ENCODE data around the gene FKBP5.
A peak's percentile ranks its signal among the peaks of the same experiment; 100 is the strongest.
"Not testable (repeated sequence)": the region's sequence is repeated elsewhere in the genome, so short reads cannot be mapped to it uniquely, and the experiment has no call there.

FKBP5 gene

GRCh38 chr6:35723587-35723986, 34.9 kb upstream of the FKBP5 start:
- no peak for DNase-seq

DNA sequence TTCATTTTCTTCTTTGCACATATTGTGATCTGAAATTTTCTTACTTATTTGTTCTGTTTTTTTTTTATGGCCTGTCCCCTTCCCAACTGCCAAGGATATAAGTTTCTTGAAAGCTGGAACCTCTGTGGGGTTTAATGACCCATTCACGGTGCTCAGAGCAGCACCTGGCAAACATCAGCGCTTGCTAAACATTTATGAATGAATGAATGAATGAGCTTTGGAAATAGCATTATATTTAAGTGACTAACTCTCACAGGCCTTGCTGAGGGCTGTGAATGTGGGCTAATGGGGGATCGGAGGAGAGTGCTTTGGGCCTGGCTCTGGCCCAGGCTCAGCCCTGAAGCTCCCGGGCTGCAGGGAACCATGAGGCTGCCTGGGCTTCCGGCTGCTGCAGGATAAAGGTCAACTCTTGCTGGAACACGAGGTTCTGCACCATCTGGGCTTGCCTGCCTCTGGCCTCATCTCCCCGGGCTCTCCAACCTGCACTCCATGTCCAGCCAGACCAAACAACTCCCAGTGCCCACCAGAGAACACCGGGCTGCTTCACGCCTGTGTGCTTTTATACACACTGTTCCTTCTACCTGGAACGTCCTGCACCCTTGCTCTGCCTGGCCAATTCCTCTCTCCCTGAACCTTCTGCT, 33.5 kb upstream of the FKBP5 start:
- no peak for DNase-seq

DNA sequence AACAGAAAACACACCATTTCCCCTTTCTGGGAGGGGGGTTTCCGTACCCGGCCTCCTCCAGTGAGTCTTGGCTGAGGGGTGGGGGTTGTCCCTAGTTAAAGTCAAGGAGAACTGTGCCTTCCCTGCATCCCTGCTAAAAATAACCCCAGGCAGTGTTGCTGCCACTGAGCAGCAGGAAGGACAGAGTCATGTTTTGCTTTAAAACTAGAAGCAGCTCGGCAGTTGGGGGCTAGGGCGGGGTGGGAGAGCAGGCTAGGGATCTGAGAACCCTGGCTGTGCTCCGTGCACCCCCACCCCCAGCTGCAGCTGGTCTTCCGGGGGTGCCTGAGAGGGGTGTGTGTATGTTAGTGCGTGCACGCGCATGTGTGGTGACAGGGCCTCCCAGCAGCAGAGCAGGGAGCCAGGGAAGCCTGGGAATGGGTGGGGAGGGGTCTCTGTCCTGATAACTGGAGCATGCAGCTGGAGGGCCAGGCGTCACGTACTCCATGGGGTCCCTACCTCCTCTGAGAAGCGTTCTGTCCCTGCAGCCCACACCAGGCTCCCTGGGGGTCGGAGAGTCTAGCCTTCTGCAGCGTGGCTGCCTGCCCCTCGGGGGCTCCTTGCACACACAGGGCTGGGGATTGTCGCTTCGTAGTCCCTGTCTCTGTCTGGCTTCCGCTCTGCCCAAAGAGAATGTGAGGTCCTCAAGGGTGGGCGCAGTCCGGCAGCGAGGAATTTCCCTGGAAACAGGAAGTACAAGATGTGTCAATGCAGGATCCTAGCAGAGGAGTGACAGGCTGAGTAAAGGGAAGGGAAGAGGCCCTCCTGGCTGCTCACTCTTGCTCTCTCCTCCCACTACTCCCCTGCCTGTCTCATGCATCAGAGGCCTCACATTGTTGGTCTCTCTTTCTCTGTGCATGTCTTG, 31.4 kb upstream of the FKBP5 start:
- DNase-seq: peak; percentile 45 to 49

GRCh38 chr6:35719404-35719829, 30.7 kb upstream of the FKBP5 start:
- DNase-seq: no peak

DNA sequence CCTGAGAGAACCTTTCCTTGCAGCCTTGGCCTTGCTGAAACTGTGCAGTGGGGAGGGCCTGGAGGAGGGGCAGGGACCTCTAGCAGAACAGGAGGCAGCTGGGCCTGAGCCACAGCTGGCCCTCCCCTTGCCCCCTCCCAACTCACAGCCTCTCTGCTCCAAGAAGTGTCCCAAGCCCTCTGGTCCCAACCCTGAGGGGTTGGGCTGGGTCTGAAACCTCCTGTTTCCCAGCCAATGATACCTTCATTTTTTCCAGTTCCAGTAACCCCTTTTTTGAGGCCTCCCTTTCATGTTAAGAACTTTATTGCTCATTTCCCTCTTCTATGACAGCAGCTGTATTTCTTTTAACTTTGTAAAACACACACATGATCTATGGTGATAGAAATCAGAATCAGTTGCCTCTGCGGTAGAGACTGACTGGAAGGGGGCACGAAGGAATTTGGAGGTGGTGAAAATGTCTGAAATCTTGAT, 30.2 kb upstream of the FKBP5 start:
- DNase-seq: peak; percentile 49 to 62

GRCh38 chr6:35718375-35718736, 29.6 kb upstream of the FKBP5 start:
- DNase-seq: no peak

DNA sequence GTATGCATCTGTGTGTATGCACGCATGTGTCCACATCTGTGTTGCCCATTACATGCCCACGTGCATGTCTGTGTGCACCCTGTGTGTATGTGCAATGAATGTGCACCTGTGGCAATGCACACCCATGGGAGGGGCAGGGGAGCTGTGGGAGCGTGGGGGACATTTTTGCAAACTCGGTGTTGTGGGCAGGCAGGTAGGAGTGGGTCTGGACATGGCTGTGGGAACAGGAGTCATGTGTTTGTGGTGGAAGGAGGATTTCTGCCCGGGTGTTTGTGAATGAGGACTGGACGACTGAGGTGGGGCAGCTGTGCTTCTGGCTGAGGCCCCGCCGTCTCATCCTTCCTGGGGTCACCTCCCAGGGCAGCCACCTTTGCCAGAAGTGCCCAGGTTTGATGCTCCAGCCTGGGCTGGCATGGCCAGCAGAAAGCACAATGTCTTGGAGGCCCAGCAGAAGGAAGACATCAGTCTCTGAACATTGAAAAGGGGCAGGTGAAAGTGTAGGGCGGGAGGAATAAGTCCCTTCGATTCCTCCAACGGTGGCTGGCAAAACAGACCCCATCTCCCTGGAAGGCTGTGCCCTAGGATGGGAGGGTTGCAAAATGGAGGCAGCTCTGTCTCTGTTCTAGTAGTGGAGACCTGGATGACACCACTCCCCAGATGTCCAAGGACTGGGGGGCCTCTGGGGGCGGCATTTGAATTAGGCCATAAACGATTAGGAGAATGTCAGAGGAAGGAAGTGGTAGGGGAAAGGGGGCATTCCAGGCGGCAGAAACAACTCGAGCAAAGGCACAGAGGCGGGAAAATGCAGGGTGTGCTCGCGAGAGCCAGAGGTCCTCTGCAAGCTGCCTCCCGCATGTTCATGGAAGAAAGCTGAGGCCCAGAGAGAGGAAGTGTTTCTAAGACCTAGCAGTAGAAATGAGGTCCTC, 29.0 kb upstream of the FKBP5 start:
- DNase-seq: no peak

GRCh38 chr6:35716798-35717197, 28.1 kb upstream of the FKBP5 start:
- DNase-seq: no peak

DNA sequence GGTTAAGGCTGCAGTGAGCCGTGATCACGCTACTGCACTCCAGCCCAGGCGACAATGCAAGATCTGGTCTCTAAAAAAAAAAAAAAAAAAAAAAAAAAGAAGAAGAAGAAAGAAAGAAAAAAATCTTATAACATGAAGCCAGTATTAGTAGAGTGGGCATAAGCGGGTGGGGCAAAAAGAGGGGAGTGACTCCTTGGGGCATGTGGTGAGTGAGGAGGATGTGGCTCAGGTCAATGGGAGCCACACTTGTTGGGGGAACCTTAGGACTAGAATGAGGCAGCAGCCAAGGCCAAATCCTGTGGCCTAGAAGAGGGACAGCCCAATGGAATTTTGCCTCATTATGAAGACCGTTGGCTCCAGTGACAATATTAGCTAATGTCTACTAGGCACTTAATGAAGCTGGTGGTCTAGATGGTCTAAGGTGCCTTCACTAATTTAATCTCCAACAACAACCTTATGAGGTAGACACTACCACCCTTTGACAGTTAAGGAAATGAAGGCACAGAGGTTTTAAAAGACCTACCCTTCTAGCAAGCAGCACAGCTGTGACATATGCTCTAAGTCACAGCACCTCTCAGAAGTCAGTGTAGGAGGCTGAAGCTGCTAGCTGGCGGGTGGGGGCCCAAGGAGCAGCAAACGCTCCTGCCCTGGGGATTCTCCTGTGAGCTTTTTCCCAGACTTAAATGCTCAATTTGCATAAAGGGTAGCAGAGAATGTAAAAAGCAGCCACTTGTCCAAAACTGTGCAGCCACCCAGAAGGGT, 24.5 kb upstream of the FKBP5 start:
- DNase-seq: no peak

DNA sequence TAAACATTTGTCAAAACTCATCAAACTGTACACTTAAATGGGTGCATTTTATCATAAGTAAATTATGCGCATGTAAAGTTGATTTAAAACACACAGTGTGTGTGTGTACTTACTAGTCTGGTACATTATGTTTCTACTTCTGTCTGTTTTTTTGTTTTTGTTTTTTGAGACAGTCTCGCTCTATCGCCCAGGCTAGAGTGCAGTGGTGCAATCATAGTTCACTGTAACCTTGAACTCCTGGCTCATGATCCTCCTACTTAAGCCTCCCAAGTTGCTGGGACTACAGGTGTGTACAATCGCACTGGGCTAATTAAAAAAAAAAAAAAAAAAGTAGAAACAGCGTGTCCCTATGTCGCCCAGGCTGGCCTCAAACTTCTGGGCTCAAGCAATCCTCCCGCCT, 23.0 kb upstream of the FKBP5 start:
- no peak for DNase-seq

DNA sequence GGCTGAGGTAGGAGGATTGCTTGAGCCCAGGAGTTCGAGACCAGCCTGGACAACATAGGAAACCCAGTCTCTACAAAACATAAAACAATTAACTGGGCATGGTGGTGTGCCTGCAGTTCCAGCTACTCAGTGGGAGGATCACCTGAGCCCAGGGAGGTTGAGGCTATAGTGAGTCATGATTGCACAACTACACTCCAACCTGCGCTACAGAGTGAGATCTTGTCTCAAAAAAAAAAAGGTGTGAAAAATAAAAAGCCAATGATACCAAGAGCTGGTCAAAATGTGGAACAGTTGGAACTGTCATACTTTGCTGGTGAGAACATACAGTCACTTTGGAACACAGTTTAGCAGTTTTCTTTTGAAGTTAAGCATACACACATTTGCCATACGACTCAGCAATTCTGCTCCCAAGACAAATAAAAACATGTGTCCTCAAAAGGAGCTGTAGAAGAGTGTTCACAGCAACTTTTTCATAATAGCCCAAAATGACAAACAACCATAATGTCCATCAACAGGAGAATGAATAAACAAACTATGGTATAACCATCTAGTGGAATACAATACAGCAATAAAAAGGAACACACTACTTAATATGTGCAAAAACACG, 21.6 kb upstream of the FKBP5 start:
- DNase-seq: peak; percentile 43 to 50

- DNase-seq: no peak
Observed at GRCh38 chr6:35708585-35708984, 19.9 kb upstream of the FKBP5 start.

- no peak for DNase-seq
Observed at GRCh38 chr6:35707714-35708407, 19.1 kb upstream of the FKBP5 start.

- no peak for DNase-seq
Observed at GRCh38 chr6:35706468-35706867, 17.8 kb upstream of the FKBP5 start.

DNA sequence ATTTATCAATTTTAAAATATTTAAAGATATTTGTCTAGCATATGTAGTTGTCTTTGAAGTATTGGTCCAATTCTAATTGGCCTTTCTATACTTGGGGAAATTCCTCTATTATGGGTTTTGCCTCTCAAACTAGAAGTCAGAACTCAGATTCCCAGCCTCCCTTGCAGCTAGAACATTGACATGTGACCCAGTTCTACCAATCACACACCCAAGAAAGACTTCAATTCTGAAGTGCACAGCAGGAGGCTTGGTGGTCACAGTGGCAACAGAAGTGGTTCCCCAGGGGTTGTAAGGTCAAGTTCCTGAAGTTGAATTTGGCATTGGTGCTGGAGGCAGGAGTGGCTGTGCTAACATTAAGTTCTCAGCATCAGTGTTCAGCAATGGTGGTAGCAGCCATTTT, 14.8 kb upstream of the FKBP5 start:
- no peak for DNase-seq

DNA sequence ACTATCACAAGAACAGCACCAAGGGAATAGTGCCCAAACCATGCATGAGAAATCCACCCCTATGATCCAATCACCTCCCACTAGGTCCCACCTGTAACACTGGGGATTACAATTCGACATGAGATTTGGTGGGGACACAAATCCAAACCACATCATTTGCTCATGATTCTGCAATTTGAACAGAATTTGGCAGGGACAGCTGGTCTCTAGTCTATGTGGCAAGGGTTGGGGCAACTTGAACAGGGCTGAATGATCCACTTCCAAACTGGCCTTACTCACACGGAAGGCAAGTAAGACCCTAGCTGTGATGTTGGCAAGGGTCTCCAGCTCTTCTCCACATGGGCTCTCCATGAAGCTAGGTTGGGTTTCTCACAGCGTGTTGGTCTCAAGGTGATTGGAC, 10.1 kb upstream of the FKBP5 start:
- DNase-seq: no peak

GRCh38 chr6:35698430-35698829, 9.7 kb upstream of the FKBP5 start:
- not testable (repeated sequence) for DNase-seq

DNA sequence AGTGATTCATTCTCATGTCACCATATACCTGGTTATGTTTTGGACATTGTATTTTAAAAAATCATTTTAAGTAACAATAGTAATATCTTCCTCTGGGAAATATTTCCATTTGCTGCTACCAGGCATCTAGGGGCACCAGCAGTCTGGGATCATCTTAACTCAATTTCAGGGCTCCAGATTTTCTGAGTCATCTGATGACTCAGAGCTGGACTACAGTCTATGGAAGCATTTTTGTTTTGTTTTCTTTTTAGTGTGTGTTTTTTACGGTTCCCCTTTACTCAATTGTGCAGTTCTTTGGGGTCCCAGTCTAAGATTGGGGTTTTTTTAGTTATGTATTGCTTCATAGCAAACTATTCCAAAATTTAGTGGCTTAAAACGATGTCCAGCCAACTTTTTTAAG, 5.7 kb upstream of the FKBP5 start:
- no peak for DNase-seq

- DNase-seq: no peak
Observed at GRCh38 chr6:35691027-35691824, 2.5 kb upstream of the FKBP5 start.

DNA sequence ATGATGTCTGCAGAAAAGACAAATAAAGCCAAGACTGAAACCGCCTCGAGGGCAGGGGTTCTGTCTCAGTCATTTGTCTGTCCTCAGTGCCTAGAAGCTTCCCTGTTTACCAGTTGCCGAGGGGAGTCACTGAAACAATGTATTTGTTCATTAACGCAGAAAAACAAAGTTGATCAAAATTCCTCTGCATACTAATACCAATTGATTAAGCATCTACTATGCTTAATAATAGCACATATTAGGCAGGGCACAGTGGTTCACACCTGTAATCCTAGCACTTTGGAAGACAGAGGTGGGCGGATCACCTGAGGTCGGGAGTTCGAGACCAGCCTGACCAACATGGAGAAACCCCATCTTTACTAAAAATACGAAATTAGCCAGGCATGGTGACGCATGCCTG, 1.8 kb upstream of the FKBP5 start:
- no peak for DNase-seq
